HCT116 (cell line): ENCODE data around the gene TDRD12. TPM values are rescaled to one million over a fixed set of nuclear protein-coding genes. Genes with fewer than 3 reads are reported as not detected.
"Not testable (repeated sequence)": the region's sequence is repeated elsewhere in the genome, so short reads cannot be mapped to it uniquely, and the experiment has no call there.

Source experiments
- ATAC-seq: fragments of 200-7000 bp; cut with Tn5 transposase; 2 replicates; pipeline ENCODE4 v1.9.1; 2020; ENCODE audit warnings: mild to moderate bottlenecking, moderate library complexity
- BruUV-seq: library from RNA; stranded (reverse); fragments of 400-500 nt; replicated peaks from 2 replicates; lab custom pipeline; 2021; lab: Mats Ljungman, UMichigan
- CTCF ChIA-PET: fragments of 300-600 bp; sonication (Branson Sonifier 250); formaldehyde crosslinking; loops from one replicate; lab custom pipeline; 2021; ENCODE audit warnings: antibody characterized with exemption; lab: Charles Lee
- POLR2A ChIA-PET: fragments of 300-600, 350-600 bp; sonication (Branson Sonifier 250); formaldehyde crosslinking; loops from one replicate; lab custom pipeline; 2021; ENCODE audit warnings: antibody characterized with exemption; lab: Charles Lee
- RAD21 ChIA-PET, 2 experiments: fragments of 300-600 bp; sonication (Branson Sonifier 250); formaldehyde crosslinking; loops; one replicate each; lab custom pipeline; 2023; ENCODE audit warnings: low total read pairs in 2 of 2; ENCODE audit not compliant: uncharacterized antibody in 2 of 2, unreplicated experiment in 2 of 2, low non-redundant PET in 1 of 2; lab: Charles Lee
- DNase-seq: peaks from one replicate; pipeline ENCODE4 v3.0.0-alpha.2; 2010; ENCODE audit warnings: low read depth, low spot score
- H2AFZ ChIP-seq: fragments of 200-600 bp; shearing (Covaris generic), sonication (generic); 2 replicates; pipeline ENCODE4 v1.6.1; 2017; ENCODE audit warnings: low read depth, mixed run types, mixed read lengths, antibody characterized with exemption, low read length; ENCODE audit not compliant: poor library complexity, severe bottlenecking
- H3K27ac ChIP-seq: 2 replicates; pipeline ENCODE4 v1.5.1; 2012; ENCODE audit warnings: low read depth, low read length
- H3K27me3 ChIP-seq: fragments of 200-600 bp; sonication (generic); 2 replicates; pipeline ENCODE4 v1.6.1; 2016; ENCODE audit warnings: mixed run types, low read length, mixed read lengths; ENCODE audit not compliant: insufficient read depth
- H3K36me3 ChIP-seq, 2 experiments: fragments of 200-500 bp in 1 of 2; fragments of 200-600 bp in 1 of 2; sonication (Bioruptor generic) in 1 of 2; sonication (generic) in 1 of 2; 2 replicates each; pipeline versions ENCODE4 v1.5.1 to v1.6.1; 2014 to 2016; ENCODE audit warnings: low read length in 2 of 2, inconsistent platforms in 1 of 2, mixed read lengths in 1 of 2, mixed run types in 1 of 2; ENCODE audit not compliant: insufficient read depth in 2 of 2, control insufficient read depth in 1 of 2
- H3K4me1 ChIP-seq, 2 experiments: fragments of 200-600 bp in 1 of 2; sonication (generic) in 1 of 2; 2 replicates each; pipeline versions ENCODE4 v1.5.1 to v1.6.1; 2012 to 2017; ENCODE audit warnings: low read length in 2 of 2, inconsistent platforms in 1 of 2, mild to moderate bottlenecking in 1 of 2, mixed read lengths in 1 of 2, mixed run types in 1 of 2, moderate library complexity in 1 of 2; ENCODE audit not compliant: insufficient read depth in 2 of 2, control insufficient read depth in 1 of 2
- H3K4me2 ChIP-seq: fragments of 200-600 bp; sonication (generic); 2 replicates; pipeline ENCODE4 v1.6.1; 2017; ENCODE audit warnings: mixed run types, low read length, mixed read lengths
- H3K4me3 ChIP-seq, 2 experiments: fragments of 200-600 bp in 1 of 2; sonication (generic) in 1 of 2; replicated peaks in 1 of 2; 2 replicates each; pipeline ENCODE4 v1.5.1; 2011 to 2016; ENCODE audit warnings: low read length in 2 of 2, control low read depth in 1 of 2, low read depth in 1 of 2, mild to moderate bottlenecking in 1 of 2, mixed read lengths in 1 of 2, mixed run types in 1 of 2
- H3K79me2 ChIP-seq: fragments of 200-600 bp; sonication (generic); 2 replicates; pipeline ENCODE4 v1.6.1; 2017; ENCODE audit warnings: mild to moderate bottlenecking, mixed run types, low read length, moderate library complexity, mixed read lengths; ENCODE audit not compliant: insufficient read depth
- H3K9ac ChIP-seq: fragments of 200-600 bp; sonication (generic); 2 replicates; pipeline ENCODE4 v1.6.1; 2016; ENCODE audit warnings: low read length, mixed read lengths
- H3K9me2 ChIP-seq: fragments of 200-600 bp; sonication (generic), shearing (Covaris generic); 2 replicates; pipeline ENCODE4 v1.6.1; 2017; ENCODE audit warnings: mixed run types, mild to moderate bottlenecking, moderate library complexity; ENCODE audit not compliant: insufficient read depth
- H3K9me3 ChIP-seq, 2 experiments: fragments of 200-500 bp in 1 of 2; fragments of 200-600 bp in 1 of 2; sonication (Bioruptor generic) in 1 of 2; sonication (generic) in 1 of 2; 2 replicates each; pipeline ENCODE4 v1.6.1; 2014 to 2017; ENCODE audit warnings: low read length in 2 of 2, mixed read lengths in 2 of 2, inconsistent platforms in 1 of 2, low read depth in 1 of 2, mild to moderate bottlenecking in 1 of 2, mixed run types in 1 of 2, moderate library complexity in 1 of 2; ENCODE audit not compliant: control insufficient read depth in 1 of 2, insufficient read depth in 1 of 2
- H4K20me1 ChIP-seq: fragments of 200-600 bp; sonication (generic), shearing (Covaris generic); 2 replicates; pipeline ENCODE4 v1.6.1; 2017; ENCODE audit warnings: mixed run types, mild to moderate bottlenecking, moderate library complexity; ENCODE audit not compliant: insufficient read depth
- SP1 ChIP-seq: IDR thresholded peaks from 2 replicates; pipeline ENCODE4 v1.6.1; 2012; ENCODE audit warnings: low read depth
- SRF ChIP-seq: IDR thresholded peaks from 2 replicates; pipeline ENCODE4 v1.6.1; 2012; ENCODE audit warnings: low read depth
- intact Hi-C: fragments of 100-400 bp; cut with micrococcal nuclease; formaldehyde crosslinking; loops from 2 replicates; pipeline ENCODE4 v1.10.0; 2022
- total RNA-seq: library from RNA; stranded (reverse); gene quantifications from one replicate; pipeline ENCODE4 v1.2.1, GENCODE V29; 2021; ENCODE audit not compliant: unreplicated experiment

The TDRD12 gene
- total RNA-seq, 1 experiment from 2014 or later, result 0.30 TPM

DNA sequence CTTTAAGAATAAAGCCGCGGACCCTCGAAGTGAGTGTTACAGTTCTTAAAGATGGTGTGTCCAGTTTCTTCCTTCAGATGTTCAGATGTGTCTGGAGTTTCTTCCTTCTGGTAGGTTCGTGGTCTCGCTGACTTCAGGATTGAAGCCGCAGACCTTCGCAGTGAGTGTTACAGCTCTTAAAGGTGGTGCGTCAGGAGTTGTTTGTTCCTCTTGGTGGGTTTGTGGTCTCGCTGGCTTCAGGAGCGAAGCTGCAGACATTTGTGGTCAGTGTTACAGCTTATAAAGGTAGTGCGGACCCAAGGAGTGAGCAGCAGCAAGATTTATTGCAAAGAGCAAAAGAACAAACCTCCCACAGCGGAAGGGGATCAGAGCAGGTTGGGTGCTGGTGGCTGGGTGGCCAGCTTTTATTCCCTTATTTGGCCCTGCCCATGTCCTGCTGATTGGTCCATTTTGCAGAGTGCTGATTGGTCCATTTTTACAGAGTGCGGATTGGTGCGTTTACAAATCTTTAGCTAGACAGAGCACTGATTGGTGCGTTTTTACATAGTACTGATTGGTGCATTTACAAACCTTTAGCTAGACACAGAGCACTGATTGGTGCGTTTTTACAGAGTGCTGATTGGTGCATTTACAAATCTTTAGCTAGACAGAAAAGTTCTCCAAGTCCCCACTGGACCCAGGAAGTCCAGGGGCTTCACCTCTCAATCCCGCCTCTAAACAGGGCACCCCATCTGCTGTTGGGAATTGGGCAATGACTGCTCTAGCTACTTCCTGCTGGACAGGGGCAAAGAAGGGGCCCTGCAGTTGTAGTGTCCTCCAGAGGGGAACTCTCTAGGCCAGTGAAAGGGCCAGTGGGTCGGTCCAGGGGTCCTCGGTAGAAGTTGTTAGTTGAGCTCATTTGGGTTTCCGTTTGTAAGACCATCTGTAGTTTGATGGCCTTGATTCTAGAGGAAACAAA lies 26.1 kb upstream of the TDRD12 start:
- Histone ChIP-seq H3K79me2 (peaks cover 64% of the 10 kb centered on the region), H3K36me3 (peaks cover 5 to 25% of the 10 kb centered on the region in 2 experiments; a peak in 2 of 4 replicates), H3K4me3 (peak overlapping the region; percentile 69 to 79), H3K4me2 (peak overlapping the region; percentile 88), H3K27ac (peak overlapping the region; percentile 97)
- POLR2A ChIA-PET, H3K27me3 ChIP-seq, H3K9me3 ChIP-seq, ATAC-seq, DNase-seq: not testable (repeated sequence)
- TSS peak; percentile 37 for BruUV-seq
- peak; percentile 33; the same call in 1 of the 2 replicates for TF ChIP-seq SRF
- peak; percentile 28 for TF ChIP-seq SP1
- TF ChIP-seq, all 23 proteins: peak for 2; not testable (repeated sequence) for 21
- H2AFZ ChIP-seq, H4K20me1 ChIP-seq, H3K9me2 ChIP-seq, RAD21 ChIA-PET: not testable (repeated sequence)
- intact Hi-C loops, result loop anchor here (5.0 kb wide), 1 partner anchor 424 kb away; no protein-coding TSS in a partner anchor
- Histone ChIP-seq H3K9ac (peak overlapping the region; percentile 92), H3K4me1 (peaks cover 12 to 36% of the 10 kb centered on the region in 2 experiments)
- CTCF ChIA-PET, result interaction anchor here (1.0 kb wide), 1 partner anchor 18 kb away, joined by 3 read pairs; the partner anchor contains the start of gene RGS9BP

DNA sequence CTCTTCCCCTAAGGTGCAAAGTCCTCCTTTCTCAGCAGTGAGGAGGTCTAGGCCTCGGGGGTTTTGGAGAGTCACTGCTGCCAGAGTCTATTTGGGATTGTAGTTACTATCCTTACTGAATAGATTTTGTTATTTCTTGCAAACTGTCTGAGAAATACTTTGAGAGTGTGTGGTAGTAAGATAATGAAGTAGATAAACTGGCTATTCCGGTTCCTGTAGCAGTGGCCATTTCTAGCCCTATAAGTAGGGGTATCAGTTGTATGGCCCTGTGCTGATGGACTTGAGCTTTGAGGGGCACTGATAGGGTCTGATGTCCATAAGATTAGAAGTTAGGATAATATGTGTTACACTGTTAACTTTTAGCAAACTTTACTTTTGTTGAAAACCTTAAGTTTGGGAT lies 25.3 kb upstream of the TDRD12 start:
- H3K9me2 ChIP-seq, H3K9me3 ChIP-seq, H3K9ac ChIP-seq, H3K4me3 ChIP-seq, ATAC-seq, DNase-seq, H3K27ac ChIP-seq, CTCF ChIA-PET, H3K27me3 ChIP-seq, POLR2A ChIA-PET, H4K20me1 ChIP-seq, H2AFZ ChIP-seq, BruUV-seq, H3K4me2 ChIP-seq, RAD21 ChIA-PET: not testable (repeated sequence)
- intact Hi-C loops, result loop anchor here (5.0 kb wide), 1 partner anchor 423 kb away; no protein-coding TSS in a partner anchor
- peaks cover 9 to 34% of the 10 kb centered on the region in 2 experiments; a peak in 3 of 4 replicates for H3K36me3 ChIP-seq
- H3K79me2 ChIP-seq, result peaks cover 73% of the 10 kb centered on the region
- peaks cover 12 to 36% of the 10 kb centered on the region in 2 experiments for H3K4me1 ChIP-seq

DNA sequence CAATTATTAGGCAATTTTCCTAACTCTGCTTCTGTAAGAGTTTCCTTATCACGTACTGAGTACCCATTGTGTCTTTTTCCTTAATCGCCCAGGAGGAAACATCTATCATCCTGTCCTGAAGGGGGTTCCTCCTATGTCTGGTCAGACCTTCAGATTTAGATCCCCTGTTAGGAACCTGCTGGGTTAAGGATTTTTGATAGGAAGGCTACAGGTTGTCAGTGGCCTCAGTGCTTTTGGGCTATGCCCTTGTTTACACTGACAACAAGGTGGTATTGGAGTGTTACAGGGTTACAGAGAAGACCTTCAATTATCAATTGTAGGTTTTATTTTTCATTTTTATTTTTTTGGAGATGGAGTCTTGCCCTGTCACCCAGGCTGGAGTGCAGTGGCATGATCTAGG lies 24.7 kb upstream of the TDRD12 start:
- BruUV-seq, H3K9ac ChIP-seq, H4K20me1 ChIP-seq, ATAC-seq, DNase-seq, H2AFZ ChIP-seq, H3K27ac ChIP-seq, H3K4me3 ChIP-seq, CTCF ChIA-PET, H3K9me3 ChIP-seq, H3K4me2 ChIP-seq, RAD21 ChIA-PET, POLR2A ChIA-PET, H3K27me3 ChIP-seq, H3K9me2 ChIP-seq: not testable (repeated sequence)
- Histone ChIP-seq H3K79me2 (peaks cover 78% of the 10 kb centered on the region), H3K4me1 (peaks cover 12 to 36% of the 10 kb centered on the region in 2 experiments), H3K36me3 (peaks cover 11 to 40% of the 10 kb centered on the region in 2 experiments; a peak in 3 of 4 replicates)
- intact Hi-C loops, result loop anchor here (5.0 kb wide), 1 partner anchor 422 kb away; no protein-coding TSS in a partner anchor

DNA sequence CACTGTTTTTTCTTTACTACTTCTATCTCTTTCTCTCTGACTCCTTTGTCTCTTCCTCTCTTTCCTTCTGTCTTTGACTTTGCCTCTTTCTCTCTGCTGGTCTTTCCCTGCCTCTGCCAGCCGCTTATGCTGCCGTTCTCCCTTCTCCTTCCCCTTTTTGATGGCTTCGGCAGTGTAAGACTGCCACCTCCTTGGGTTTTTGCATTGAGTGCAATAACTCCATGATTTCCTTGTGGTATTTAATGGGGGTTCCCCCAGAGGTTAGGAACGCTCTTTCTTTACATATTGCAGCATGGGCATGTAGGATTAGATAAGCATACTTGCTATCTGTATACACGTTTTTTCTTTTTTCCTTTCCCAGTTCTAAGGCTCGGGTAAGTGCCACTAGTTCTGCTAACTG lies 24.1 kb upstream of the TDRD12 start:
- ATAC-seq, intact Hi-C loops, H2AFZ ChIP-seq, DNase-seq, H4K20me1 ChIP-seq, H3K9me3 ChIP-seq, H3K27ac ChIP-seq, POLR2A ChIA-PET, H3K27me3 ChIP-seq, H3K4me2 ChIP-seq, RAD21 ChIA-PET, H3K9me2 ChIP-seq, BruUV-seq, H3K4me3 ChIP-seq, CTCF ChIA-PET, H3K9ac ChIP-seq: not testable (repeated sequence)
- Histone ChIP-seq H3K79me2 (peaks cover 85% of the 10 kb centered on the region), H3K36me3 (peaks cover 13 to 44% of the 10 kb centered on the region in 2 experiments), H3K4me1 (peaks cover 8 to 32% of the 10 kb centered on the region in 2 experiments)
